ENCODE data around the gene CAVIN4.

Gene CAVIN4

DNA sequence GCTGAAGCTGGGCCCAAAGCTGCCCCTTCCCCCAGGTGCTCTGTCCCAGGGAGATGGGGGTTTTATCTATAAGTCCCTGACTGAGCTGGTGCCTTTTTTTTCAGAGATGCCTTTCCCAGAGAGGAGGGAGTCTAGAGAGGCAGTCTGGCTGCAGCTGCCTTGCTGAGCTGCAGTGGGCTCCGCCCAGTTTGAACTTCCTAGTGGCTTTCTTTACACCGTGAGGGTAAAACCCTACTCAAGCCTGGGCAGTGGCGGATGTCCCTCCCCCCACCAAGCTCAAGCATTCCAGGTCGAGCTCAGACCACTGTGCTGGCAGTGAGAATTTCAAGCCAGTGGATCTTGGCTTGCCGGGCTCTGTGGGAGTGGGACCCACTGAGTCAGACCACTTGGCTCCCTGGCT lies 41.3 kb downstream of the CAVIN4 start:
- no peaks in the 10 kb centered on the region for H4K20me1 ChIP-seq (ENCODE audit: low read depth, low read length)
- no peak overlapping the region for H3K9ac ChIP-seq (ENCODE audit: low read length)
- H3K27me3 ChIP-seq (ENCODE audit: low read length), result no peaks in the 10 kb centered on the region
- no peaks in the 10 kb centered on the region for H3K9me2 ChIP-seq (replicated peaks; ENCODE audit: insufficient read depth, low read length)
- H3K4me2 ChIP-seq (ENCODE audit: low read depth, low read length, poor library complexity, severe bottlenecking), result no peak overlapping the region
- no peaks in the 10 kb centered on the region for H3K36me3 ChIP-seq (ENCODE audit: low read length)
- H3K27ac ChIP-seq (ENCODE audit: low read depth, low read length), result no peak overlapping the region
- no peak overlapping the region for H3K4me3 ChIP-seq (ENCODE audit: insufficient read depth, low read length, poor library complexity, severe bottlenecking)
- no peaks in the 10 kb centered on the region for H3K9me3 ChIP-seq (ENCODE audit: insufficient read depth, low read length)
- no peak overlapping the region for H2AFZ ChIP-seq (ENCODE audit: low read depth, low read length, severe bottlenecking)
- TF ChIP-seq EZH2phosphoT487 (conservative IDR thresholded peaks at IDR 0.05; ENCODE audit: low read length), result no peak
- TF ChIP-seq, protein P1, sequence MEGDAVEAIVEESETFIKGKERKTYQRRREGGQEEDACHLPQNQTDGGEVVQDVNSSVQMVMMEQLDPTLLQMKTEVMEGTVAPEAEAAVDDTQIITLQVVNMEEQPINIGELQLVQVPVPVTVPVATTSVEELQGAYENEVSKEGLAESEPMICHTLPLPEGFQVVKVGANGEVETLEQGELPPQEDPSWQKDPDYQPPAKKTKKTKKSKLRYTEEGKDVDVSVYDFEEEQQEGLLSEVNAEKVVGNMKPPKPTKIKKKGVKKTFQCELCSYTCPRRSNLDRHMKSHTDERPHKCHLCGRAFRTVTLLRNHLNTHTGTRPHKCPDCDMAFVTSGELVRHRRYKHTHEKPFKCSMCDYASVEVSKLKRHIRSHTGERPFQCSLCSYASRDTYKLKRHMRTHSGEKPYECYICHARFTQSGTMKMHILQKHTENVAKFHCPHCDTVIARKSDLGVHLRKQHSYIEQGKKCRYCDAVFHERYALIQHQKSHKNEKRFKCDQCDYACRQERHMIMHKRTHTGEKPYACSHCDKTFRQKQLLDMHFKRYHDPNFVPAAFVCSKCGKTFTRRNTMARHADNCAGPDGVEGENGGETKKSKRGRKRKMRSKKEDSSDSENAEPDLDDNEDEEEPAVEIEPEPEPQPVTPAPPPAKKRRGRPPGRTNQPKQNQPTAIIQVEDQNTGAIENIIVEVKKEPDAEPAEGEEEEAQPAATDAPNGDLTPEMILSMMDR (IDR thresholded peaks at IDR 0.05; ENCODE audit: insufficient read depth, low read length, poor library complexity, severe bottlenecking), result no peak
- H3F3A ChIP-seq (ENCODE audit: insufficient read depth), result no peaks in the 10 kb centered on the region
- no peaks in the 10 kb centered on the region for H3K79me2 ChIP-seq (ENCODE audit: insufficient read depth, low read length)

DNA sequence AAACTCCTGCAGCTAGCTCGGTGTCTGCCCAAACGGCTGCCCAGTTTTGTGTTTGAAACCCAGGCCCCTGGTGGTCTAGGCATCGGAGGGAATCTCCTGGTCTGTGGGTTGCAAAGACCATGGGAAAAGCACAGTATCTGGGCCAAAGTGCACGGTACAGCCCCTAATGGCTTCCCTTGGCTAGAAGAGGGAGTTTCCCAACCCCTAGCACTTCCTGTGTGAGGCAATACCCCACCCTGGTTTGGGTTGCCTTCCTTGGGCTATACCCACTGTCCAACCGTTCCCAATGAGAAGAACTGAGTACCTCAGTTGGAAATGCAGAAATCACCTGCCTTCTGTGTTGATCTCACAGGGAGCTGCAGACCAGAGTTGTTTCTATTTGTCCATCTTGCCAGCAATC lies 41.8 kb downstream of the CAVIN4 start:
- Histone ChIP-seq H3K9me2 (replicated peaks; ENCODE audit: insufficient read depth, low read length) (no peaks in the 10 kb centered on the region), H2AFZ (ENCODE audit: low read depth, low read length, severe bottlenecking) (no peak overlapping the region), H3K27ac (ENCODE audit: low read depth, low read length) (no peak overlapping the region), H4K20me1 (ENCODE audit: low read depth, low read length) (no peaks in the 10 kb centered on the region), H3K79me2 (ENCODE audit: insufficient read depth, low read length) (no peaks in the 10 kb centered on the region), H3K4me3 (ENCODE audit: insufficient read depth, low read length, poor library complexity, severe bottlenecking) (no peak overlapping the region), H3K36me3 (ENCODE audit: low read length) (no peaks in the 10 kb centered on the region), H3K27me3 (ENCODE audit: low read length) (no peaks in the 10 kb centered on the region), H3K9me3 (ENCODE audit: insufficient read depth, low read length) (no peaks in the 10 kb centered on the region), H3K9ac (ENCODE audit: low read length) (no peak overlapping the region), H3F3A (ENCODE audit: insufficient read depth) (no peaks in the 10 kb centered on the region), H3K4me2 (ENCODE audit: low read depth, low read length, poor library complexity, severe bottlenecking) (no peak overlapping the region)
- TF ChIP-seq EZH2phosphoT487 (conservative IDR thresholded peaks at IDR 0.05; ENCODE audit: low read length), result no peak
- TF ChIP-seq, protein P1 (IDR thresholded peaks at IDR 0.05; ENCODE audit: insufficient read depth, low read length, poor library complexity, severe bottlenecking), result no peak

DNA sequence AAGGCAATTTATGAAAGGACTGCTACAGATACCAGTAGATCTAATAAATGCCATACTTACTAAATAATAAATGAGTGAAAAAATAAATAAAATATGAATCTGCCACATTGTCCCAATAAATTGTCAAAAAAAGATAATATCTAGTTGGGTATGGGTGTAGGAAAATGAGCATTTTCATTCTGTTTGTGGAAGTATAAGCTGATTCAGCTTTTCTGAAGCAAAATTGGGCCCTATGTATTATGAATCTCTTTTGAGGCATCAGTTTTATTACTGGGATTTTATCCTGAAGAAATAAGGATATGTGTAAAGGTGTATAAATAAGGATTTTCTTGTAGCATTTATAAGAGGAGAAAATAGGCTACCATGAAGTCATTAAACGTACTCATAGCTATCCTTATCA lies 46.1 kb downstream of the CAVIN4 start:
- Histone ChIP-seq H2AFZ (ENCODE audit: low read depth, low read length, severe bottlenecking) (no peak overlapping the region), H3K9ac (ENCODE audit: low read length) (no peak overlapping the region), H3K4me2 (ENCODE audit: low read depth, low read length, poor library complexity, severe bottlenecking) (no peak overlapping the region), H3K27ac (ENCODE audit: low read depth, low read length) (no peak overlapping the region), H3K4me3 (ENCODE audit: insufficient read depth, low read length, poor library complexity, severe bottlenecking) (no peak overlapping the region), H3K9me2 (replicated peaks; ENCODE audit: insufficient read depth, low read length) (no peaks in the 10 kb centered on the region), H3K27me3 (ENCODE audit: low read length) (no peaks in the 10 kb centered on the region), H4K20me1 (ENCODE audit: low read depth, low read length) (no peaks in the 10 kb centered on the region), H3K79me2 (ENCODE audit: insufficient read depth, low read length) (no peaks in the 10 kb centered on the region), H3K36me3 (ENCODE audit: low read length) (no peaks in the 10 kb centered on the region), H3F3A (ENCODE audit: insufficient read depth) (no peaks in the 10 kb centered on the region), H3K9me3 (ENCODE audit: insufficient read depth, low read length) (no peaks in the 10 kb centered on the region)
- no peak for TF ChIP-seq EZH2phosphoT487 (conservative IDR thresholded peaks at IDR 0.05; ENCODE audit: low read length)

DNA sequence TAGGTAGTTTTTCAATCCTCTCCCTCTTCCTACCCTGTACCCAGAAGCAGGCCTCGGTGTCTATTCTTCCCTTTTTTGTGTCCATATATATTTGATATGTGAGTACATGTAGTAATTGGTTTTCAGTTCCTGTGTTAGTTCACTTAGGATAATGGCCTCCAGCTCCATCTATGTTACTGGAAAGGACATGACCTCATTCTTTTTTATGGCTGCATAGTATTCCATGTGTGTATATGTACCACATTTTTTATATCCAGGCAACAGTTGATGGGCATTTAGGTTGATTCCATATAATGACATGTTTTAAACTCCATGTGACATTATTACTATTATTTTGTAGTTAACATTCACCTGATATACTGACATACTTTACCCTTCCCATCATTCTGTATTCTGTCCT lies 49.1 kb downstream of the CAVIN4 start:
- TF ChIP-seq, protein P1 (IDR thresholded peaks at IDR 0.05; ENCODE audit: insufficient read depth, low read length, poor library complexity, severe bottlenecking), result no peak
- no peak for TF ChIP-seq EZH2phosphoT487 (conservative IDR thresholded peaks at IDR 0.05; ENCODE audit: low read length)
- Histone ChIP-seq H3F3A (ENCODE audit: insufficient read depth) (no peaks in the 10 kb centered on the region), H3K79me2 (ENCODE audit: insufficient read depth, low read length) (no peaks in the 10 kb centered on the region), H3K9me3 (ENCODE audit: insufficient read depth, low read length) (no peaks in the 10 kb centered on the region), H3K9me2 (replicated peaks; ENCODE audit: insufficient read depth, low read length) (no peaks in the 10 kb centered on the region), H3K36me3 (ENCODE audit: low read length) (no peaks in the 10 kb centered on the region), H4K20me1 (ENCODE audit: low read depth, low read length) (no peaks in the 10 kb centered on the region), H2AFZ (ENCODE audit: low read depth, low read length, severe bottlenecking) (no peak overlapping the region), H3K27me3 (ENCODE audit: low read length) (no peaks in the 10 kb centered on the region), H3K4me3 (ENCODE audit: insufficient read depth, low read length, poor library complexity, severe bottlenecking) (no peak overlapping the region), H3K4me2 (ENCODE audit: low read depth, low read length, poor library complexity, severe bottlenecking) (no peak overlapping the region), H3K27ac (ENCODE audit: low read depth, low read length) (no peak overlapping the region), H3K9ac (ENCODE audit: low read length) (no peak overlapping the region)

Data from SU-DHL-6 (cell line).